ENCODE results near the gene SBK2.

Gene SBK2

GRCh38 chr19:55529636-55530234 is 7.2 kb downstream of the SBK2 start:
- H3K9me3 ChIP-seq, result no peaks in the 10 kb centered on the region

GRCh38 chr19:55528030-55528803 is 8.7 kb downstream of the SBK2 start:
- Histone ChIP-seq H3K4me1 (ENCODE audit: control insufficient read depth in 1 of 2, insufficient read depth in 1 of 2, low read depth in 1 of 2, low read length in 1 of 2) (no peaks in the 10 kb centered on the region), H3K4me3 (ENCODE audit: low read depth in 1 of 2, low read length in 1 of 2) (no peak overlapping the region), H3K27ac (no peak overlapping the region), H3K27me3 (peaks cover 28% of the 10 kb centered on the region), H3K9me3 (no peaks in the 10 kb centered on the region), H3K36me3 (no peaks in the 10 kb centered on the region)
- TF ChIP-seq CTCF (IDR thresholded peaks at IDR 0.05), result no peak

More at GRCh38 chr19:55529636-55530234, 7.2 kb downstream of the SBK2 start:
- H3K4me3 ChIP-seq (ENCODE audit: low read depth in 1 of 2, low read length in 1 of 2), result no peak overlapping the region
- no peaks in the 10 kb centered on the region for H3K36me3 ChIP-seq
- TF ChIP-seq CTCF (IDR thresholded peaks at IDR 0.05), result no peak
- H3K4me1 ChIP-seq (ENCODE audit: control insufficient read depth in 1 of 2, insufficient read depth in 1 of 2, low read depth in 1 of 2, low read length in 1 of 2), result no peaks in the 10 kb centered on the region
- H3K27me3 ChIP-seq, result peaks cover 16% of the 10 kb centered on the region
- H3K27ac ChIP-seq, result no peak overlapping the region

GRCh38 chr19:55527197-55528029 is 9.5 kb downstream of the SBK2 start:
- Histone ChIP-seq H3K4me1 (ENCODE audit: control insufficient read depth in 1 of 2, insufficient read depth in 1 of 2, low read depth in 1 of 2, low read length in 1 of 2) (no peaks in the 10 kb centered on the region), H3K36me3 (no peaks in the 10 kb centered on the region), H3K9me3 (no peaks in the 10 kb centered on the region), H3K4me3 (ENCODE audit: low read depth in 1 of 2, low read length in 1 of 2) (no peak overlapping the region), H3K27ac (no peak overlapping the region), H3K27me3 (peaks cover 28% of the 10 kb centered on the region)
- no peak for TF ChIP-seq CTCF (IDR thresholded peaks at IDR 0.05)

GRCh38 chr19:55526216-55527196 is 10.4 kb downstream of the SBK2 start:
- Histone ChIP-seq H3K36me3 (no peaks in the 10 kb centered on the region), H3K4me1 (ENCODE audit: control insufficient read depth in 1 of 2, insufficient read depth in 1 of 2, low read depth in 1 of 2, low read length in 1 of 2) (no peaks in the 10 kb centered on the region), H3K27me3 (peaks cover 28% of the 10 kb centered on the region), H3K27ac (no peak overlapping the region), H3K9me3 (no peaks in the 10 kb centered on the region), H3K4me3 (ENCODE audit: low read depth in 1 of 2, low read length in 1 of 2) (no peak overlapping the region)
- TF ChIP-seq CTCF (IDR thresholded peaks at IDR 0.05), result no peak
